Measurements from ENCODE around the gene RAD18.

DNA sequence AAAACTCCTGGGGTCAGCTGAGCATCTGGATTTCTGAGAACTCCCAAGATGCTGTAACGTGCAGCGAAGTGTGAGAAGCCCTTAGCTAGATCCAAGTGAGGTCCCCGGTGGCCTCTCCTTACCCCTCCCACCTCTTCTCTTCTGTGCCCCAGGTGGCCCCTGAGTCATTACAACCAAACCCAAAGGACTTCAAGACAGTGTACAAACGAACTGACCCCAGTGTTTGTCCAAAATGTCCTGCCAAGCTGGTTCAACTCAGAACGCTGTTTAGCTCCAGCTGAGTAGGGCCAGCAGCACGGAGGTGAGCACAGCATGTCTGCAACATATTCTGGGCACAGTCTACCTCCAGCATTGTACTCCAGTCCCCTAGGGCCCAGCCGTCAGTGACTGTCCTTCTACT lies 119.9 kb downstream of the RAD18 start:
- TF ChIP-seq, protein P1, sequence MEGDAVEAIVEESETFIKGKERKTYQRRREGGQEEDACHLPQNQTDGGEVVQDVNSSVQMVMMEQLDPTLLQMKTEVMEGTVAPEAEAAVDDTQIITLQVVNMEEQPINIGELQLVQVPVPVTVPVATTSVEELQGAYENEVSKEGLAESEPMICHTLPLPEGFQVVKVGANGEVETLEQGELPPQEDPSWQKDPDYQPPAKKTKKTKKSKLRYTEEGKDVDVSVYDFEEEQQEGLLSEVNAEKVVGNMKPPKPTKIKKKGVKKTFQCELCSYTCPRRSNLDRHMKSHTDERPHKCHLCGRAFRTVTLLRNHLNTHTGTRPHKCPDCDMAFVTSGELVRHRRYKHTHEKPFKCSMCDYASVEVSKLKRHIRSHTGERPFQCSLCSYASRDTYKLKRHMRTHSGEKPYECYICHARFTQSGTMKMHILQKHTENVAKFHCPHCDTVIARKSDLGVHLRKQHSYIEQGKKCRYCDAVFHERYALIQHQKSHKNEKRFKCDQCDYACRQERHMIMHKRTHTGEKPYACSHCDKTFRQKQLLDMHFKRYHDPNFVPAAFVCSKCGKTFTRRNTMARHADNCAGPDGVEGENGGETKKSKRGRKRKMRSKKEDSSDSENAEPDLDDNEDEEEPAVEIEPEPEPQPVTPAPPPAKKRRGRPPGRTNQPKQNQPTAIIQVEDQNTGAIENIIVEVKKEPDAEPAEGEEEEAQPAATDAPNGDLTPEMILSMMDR (IDR thresholded peaks at IDR 0.05) = no peak
- no peak for TF ChIP-seq POLR2A (IDR thresholded peaks at IDR 0.05)
